ENCODE measurements around the gene MPZL1.

GRCh38 chr1:167728818-167729410, 7.1 kb downstream of the MPZL1 start:
- no peak for TF ChIP-seq POLR2A (IDR thresholded peaks at IDR 0.05)
- TF ChIP-seq CTCF (IDR thresholded peaks at IDR 0.05), result no peak
- no peak for TF ChIP-seq POLR2AphosphoS5 (IDR thresholded peaks at IDR 0.05)

Measured in breast epithelium (tissue), 3 donors.